Naive B cell (primary cell): Measurements from ENCODE around the gene E4F1. TPM values are rescaled to one million over a fixed set of nuclear protein-coding genes. Genes with fewer than 3 reads are reported as not detected.

Source experiments
- ATAC-seq, 2 donors: fragments of 150-1000 bp; cut with Tn5 transposase; 2 replicates each; pipeline ENCODE4 v1.10.0; 2021; ENCODE audit warnings: low read depth in 2 of 2, mild to moderate bottlenecking in 2 of 2, moderate library complexity in 2 of 2
- DNase-seq: peaks from one replicate; pipeline ENCODE4 v3.0.0; 2022
- H3K27ac Mint-ChIP-seq, 6 donors: one replicate each; pipeline ENCODE4 v1.8.0; 2020 to 2022; ENCODE audit warnings: mild to moderate bottlenecking in 6 of 6, mixed read lengths in 6 of 6, moderate library complexity in 5 of 6, inconsistent platforms in 2 of 6
- H3K27me3 Mint-ChIP-seq, 3 donors: one replicate each; pipeline ENCODE4 v1.8.0; 2021 to 2022; ENCODE audit warnings: mixed read lengths in 3 of 3, mild to moderate bottlenecking in 1 of 3
- H3K36me3 Mint-ChIP-seq, 2 donors: one replicate each; pipeline ENCODE4 v1.8.0; 2020 to 2022; ENCODE audit warnings: mixed read lengths in 2 of 2, inconsistent platforms in 1 of 2, mild to moderate bottlenecking in 1 of 2
- H3K4me1 Mint-ChIP-seq, 3 donors: one replicate each; pipeline ENCODE4 v1.8.0; 2020 to 2022; ENCODE audit warnings: mixed read lengths in 3 of 3, inconsistent platforms in 1 of 3, mild to moderate bottlenecking in 1 of 3, moderate library complexity in 1 of 3
- H3K4me3 Mint-ChIP-seq, 8 donors: one replicate each; pipeline ENCODE4 v1.8.0; 2020 to 2022; ENCODE audit warnings: mild to moderate bottlenecking in 8 of 8, mixed read lengths in 8 of 8, moderate library complexity in 8 of 8, inconsistent platforms in 2 of 8
- H3K9me3 Mint-ChIP-seq, 7 donors: one replicate each; pipeline ENCODE4 v1.8.0; 2020 to 2022; ENCODE audit warnings: mixed read lengths in 7 of 7, mild to moderate bottlenecking in 5 of 7, inconsistent platforms in 2 of 7, moderate library complexity in 1 of 7
- polyA plus RNA-seq, 6 donors: library from polyadenylated mRNA; unstranded; fragments of 300-500 nt; fragmentation: Illumina TruSeq; gene quantifications; one replicate each; pipeline ENCODE4 v1.2.3, GENCODE V29; 2021; ENCODE audit warnings: low read depth in 6 of 6

E4F1 gene
- polyA plus RNA-seq, 6 donors from 2014 or later: 6.4 to 16.1 (median 8.9) TPM

DNA sequence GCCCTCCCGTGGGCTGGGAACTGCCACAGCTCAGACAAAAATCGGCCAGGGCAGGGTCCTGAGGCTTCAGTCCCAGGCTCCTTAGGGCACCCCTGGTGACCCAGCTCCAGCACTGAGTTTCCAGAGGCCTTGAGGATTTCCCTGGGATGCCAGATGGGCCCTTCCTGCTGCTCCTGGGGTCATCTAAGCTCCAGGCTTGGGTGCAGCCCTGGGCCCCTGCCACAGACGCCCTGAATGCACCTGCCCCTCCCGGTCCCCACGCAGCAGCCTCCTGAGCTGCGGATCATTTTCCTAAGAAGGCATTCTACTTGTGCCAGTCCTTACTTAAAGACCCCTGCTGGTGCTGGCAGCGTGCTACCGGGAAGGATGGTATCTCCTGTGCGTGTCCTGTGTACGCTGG is 50.5 kb downstream of the E4F1 start:
- ATAC-seq: no peak
- no peaks in the 10 kb centered on the region for H3K36me3 Mint-ChIP-seq
- H3K4me3 Mint-ChIP-seq: no peak overlapping the region
- H3K9me3 Mint-ChIP-seq: no peaks in the 10 kb centered on the region
- no peak for DNase-seq
- H3K4me1 Mint-ChIP-seq: peaks cover 7 to 11% (median 11%) of the 10 kb centered on the region in 3 donors
- no peak overlapping the region for H3K27ac Mint-ChIP-seq
- no peaks in the 10 kb centered on the region for H3K27me3 Mint-ChIP-seq

DNA sequence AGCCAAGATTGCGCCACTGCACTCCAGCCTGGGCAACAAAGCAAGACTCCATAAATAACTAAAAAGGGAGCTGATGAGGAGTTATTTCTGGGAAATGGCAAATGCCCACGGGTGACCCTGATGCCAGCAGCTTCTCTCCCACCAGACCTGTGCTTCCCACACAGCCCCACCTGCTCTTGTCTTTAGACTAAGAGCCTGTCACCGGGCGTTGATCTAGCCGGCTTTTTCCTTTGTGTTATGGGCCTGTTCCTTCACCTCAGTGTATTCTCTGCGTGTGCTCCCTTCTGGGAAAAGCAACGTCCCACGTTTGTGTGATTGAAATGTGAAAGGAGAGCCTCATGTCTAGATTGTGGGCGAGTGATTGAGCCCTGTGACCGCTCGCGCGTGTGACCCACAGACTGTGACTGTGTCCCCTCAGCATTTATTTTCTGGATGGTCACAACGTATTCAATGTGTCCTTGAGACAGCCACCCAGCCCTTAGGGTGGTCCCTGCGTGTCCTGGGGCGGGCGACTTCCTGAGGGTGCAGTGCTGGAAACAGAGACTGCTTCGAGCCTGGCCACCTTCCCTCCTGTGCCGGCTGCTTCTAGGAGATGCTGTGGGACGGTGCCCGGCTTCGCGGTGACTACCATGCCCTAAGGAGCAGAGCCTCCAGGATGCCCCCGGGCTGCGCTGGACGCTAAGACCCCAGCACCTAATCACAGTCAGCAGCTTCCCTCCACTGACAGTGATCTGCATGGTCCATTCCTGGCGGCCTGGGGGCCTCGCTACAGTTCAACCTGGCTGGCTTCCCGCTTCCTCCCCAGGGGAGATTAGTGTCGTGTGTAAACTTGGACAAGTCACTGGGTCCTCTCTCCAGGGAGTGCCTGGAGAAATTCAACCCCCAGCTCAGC is 52.3 kb downstream of the E4F1 start:
- H3K36me3 Mint-ChIP-seq: no peaks in the 10 kb centered on the region
- no peaks in the 10 kb centered on the region for H3K9me3 Mint-ChIP-seq
- ATAC-seq: no peak
- H3K4me1 Mint-ChIP-seq: peaks cover 0 to 5% (median 0%) of the 10 kb centered on the region in 3 donors
- H3K27me3 Mint-ChIP-seq: no peaks in the 10 kb centered on the region
- no peak overlapping the region for H3K4me3 Mint-ChIP-seq
- no peak overlapping the region for H3K27ac Mint-ChIP-seq
- DNase-seq: no peak

DNA sequence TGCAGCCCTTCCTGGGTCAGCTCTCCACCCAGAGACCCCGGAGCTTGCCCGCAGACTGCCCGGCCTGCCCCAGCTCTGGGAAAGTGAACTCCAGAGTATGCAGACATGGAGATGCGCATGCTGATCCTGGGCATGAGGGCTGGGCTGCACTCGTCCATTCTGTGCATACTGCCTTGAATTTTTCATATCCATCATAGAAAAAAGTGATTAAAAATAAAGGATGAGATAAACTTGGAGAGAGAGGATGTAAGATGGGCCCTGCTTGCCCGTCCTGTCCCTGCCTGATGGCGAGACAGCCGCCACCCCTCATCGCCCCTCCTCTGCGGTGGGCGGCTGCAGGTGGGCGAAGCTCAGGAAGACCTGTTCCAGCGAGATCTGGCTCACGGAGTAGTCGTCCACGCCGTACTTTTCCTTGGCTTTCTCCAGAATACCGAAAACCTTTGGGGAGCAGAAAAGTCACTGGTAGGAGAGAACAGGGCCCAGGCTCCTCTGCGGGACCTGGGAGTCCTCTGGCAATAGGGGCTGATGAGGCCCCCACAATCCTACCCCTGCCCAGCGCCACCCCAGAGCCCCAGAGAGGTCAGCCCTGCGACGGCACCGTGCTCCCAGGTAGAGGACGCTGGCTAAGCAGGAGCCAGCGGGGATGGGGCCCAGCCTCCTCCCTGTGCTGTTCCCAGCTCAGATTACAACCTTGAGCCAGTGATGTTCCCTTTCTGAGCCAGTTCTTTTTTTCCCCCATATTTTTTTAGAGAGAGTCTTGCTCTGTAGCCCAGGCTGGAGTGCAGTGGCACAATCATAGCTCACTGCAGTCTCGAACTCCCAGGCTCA is 53.2 kb downstream of the E4F1 start:
- no peak overlapping the region for H3K4me3 Mint-ChIP-seq
- H3K4me1 Mint-ChIP-seq: peaks cover 0 to 2% (median 0%) of the 10 kb centered on the region in 3 donors

DNA sequence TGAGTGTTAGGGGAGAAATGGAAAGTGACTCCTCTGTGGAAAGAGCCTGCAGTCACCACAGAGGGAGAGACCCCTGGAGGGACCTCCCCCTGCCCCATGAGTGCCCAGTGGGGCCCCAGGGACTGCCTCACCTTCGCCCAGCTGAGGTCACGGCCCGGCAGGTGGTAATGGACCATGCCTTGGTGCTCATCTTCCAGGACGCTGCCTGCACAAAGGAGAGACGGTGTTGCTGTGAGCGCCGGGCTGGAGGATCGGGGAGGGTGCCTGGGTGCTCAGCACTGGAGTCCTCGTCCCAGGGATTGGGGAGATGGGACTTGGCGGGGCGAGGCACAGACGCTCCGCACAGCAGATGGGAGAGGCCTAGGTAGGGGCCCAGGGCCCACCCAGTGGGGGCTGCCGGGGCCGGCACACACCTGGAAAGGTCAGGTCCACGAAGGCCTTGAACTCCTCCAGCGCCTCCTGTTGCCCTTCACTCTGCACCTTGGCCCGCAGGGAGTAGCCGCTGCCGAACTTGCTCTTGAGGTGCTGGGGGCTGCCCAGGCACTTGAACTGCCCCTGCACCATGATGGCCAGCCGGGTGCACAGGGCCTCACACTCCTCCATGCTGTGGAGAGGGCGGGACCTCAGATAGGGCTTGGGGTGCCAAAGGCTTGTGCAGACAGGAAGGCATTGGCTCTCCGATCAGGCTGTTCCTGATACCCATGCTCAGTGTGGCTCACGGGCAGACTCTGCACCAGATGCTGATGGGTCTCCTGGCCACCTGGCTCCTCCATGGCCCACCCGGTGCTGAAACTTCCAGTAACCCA is 54.3 kb downstream of the E4F1 start:
- H3K9me3 Mint-ChIP-seq: no peaks in the 10 kb centered on the region
- no peaks in the 10 kb centered on the region for H3K27me3 Mint-ChIP-seq
- H3K27ac Mint-ChIP-seq: peak overlapping the region in 1 of 6 donors; percentile 71
- no peaks in the 10 kb centered on the region for H3K36me3 Mint-ChIP-seq
- no peak overlapping the region for H3K4me3 Mint-ChIP-seq
- ATAC-seq: no peak
- no peak for DNase-seq
- H3K4me1 Mint-ChIP-seq: peaks cover 0 to 2% (median 0%) of the 10 kb centered on the region in 3 donors

More for the DNA sequence above, 53.2 kb downstream of the E4F1 start:
- no peaks in the 10 kb centered on the region for H3K9me3 Mint-ChIP-seq
- DNase-seq: no peak
- no peaks in the 10 kb centered on the region for H3K27me3 Mint-ChIP-seq
- peak overlapping the region in 1 of 6 donors; percentile 54 for H3K27ac Mint-ChIP-seq
- H3K36me3 Mint-ChIP-seq: no peaks in the 10 kb centered on the region
- ATAC-seq: no peak

DNA sequence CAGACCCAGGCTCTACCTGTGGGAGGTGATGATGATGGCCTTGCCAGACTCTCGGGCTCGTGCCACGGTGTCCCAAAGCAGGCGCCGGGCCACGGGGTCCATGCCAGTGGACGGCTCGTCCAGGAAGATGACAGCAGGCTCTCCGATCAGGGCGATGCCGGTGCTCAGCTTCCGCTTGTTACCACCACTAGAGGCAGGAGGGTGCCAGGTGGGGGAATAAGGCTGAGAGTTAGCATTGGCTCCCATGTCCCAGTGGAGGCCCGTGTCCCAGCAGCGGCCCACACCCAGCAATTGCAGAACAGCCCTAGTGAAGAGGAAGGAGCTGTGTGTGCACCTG is 54.8 kb downstream of the E4F1 start:
- DNase-seq (no peak), ATAC-seq (no peak)
- H3K27me3 Mint-ChIP-seq: no peaks in the 10 kb centered on the region
- no peak overlapping the region for H3K27ac Mint-ChIP-seq
- no peaks in the 10 kb centered on the region for H3K36me3 Mint-ChIP-seq
- H3K9me3 Mint-ChIP-seq: no peaks in the 10 kb centered on the region
- H3K4me3 Mint-ChIP-seq: no peak overlapping the region
- H3K4me1 Mint-ChIP-seq: no peaks in the 10 kb centered on the region

DNA sequence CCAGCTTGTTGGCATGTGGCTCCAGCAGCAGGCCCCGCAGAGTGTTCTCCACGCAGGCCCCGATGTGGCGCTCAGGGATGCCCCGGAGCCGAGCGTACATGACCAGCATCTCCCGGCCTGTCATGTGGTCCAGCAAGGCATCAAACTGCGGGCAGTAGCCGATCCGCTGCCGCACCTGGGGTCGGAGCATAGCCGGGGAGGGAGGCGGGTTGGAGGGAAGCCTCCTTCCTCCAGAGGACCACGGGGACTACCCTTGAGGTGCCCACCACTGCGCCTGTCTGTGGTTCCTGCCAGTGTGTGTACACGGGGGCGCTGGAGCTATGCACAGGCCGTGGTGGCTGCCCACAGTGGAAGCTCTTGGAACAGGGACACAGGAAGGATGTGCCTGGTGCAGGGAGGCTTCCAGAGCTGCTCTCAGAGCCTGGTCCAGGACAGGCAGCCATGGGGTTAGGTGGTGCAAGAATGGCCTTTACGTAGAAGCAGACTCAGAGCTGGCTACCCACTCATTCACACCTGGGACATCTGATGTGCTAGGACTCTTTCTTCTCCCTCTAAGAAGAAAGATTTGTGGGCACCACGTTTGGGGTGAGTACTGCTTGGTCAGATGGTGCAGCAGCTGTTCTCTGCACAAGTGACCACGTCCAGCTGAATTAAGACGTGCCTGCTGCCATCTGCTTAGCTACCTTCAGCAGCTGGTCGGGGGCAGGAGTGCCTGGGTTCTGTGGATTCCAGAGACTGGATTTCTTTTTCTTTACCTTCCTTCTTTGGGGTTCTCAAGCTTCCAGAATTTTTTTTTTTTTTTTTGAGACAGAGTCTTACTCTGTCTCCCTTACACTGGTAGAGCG is 55.8 kb downstream of the E4F1 start:
- peaks cover 0 to 7% (median 0%) of the 10 kb centered on the region in 3 donors for H3K27me3 Mint-ChIP-seq
- ATAC-seq: no peak
- no peak for DNase-seq
- H3K4me1 Mint-ChIP-seq: no peaks in the 10 kb centered on the region
- no peaks in the 10 kb centered on the region for H3K36me3 Mint-ChIP-seq
- H3K9me3 Mint-ChIP-seq: no peaks in the 10 kb centered on the region
- no peak overlapping the region for H3K4me3 Mint-ChIP-seq
- no peak overlapping the region for H3K27ac Mint-ChIP-seq

DNA sequence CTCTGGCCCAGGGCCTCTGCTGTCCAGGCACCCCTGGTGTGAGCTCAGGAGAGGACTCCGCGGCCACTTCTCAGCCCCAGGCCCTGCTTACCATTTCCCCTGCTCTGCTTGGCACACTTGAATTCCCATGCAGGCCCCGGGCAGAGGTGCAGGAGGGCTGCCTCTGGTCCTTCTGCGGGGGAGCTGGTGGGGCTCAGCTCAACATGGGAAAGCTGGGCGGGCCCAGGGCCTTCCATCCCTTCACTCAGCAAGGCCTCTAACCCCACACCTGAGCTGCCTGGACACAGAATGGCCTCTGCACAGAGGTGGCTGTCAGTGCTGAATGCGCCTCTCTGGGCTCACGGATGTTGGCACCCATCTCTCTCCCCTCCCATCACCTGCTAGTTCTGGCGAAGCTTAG is 57.1 kb downstream of the E4F1 start:
- peaks cover 0 to 7% (median 0%) of the 10 kb centered on the region in 3 donors for H3K27me3 Mint-ChIP-seq
- ATAC-seq (no peak), DNase-seq (no peak)
- H3K27ac Mint-ChIP-seq: no peak overlapping the region
- H3K9me3 Mint-ChIP-seq: no peaks in the 10 kb centered on the region
- H3K4me1 Mint-ChIP-seq: no peaks in the 10 kb centered on the region
- peak overlapping the region in 1 of 8 donors; percentile 50 for H3K4me3 Mint-ChIP-seq
- no peaks in the 10 kb centered on the region for H3K36me3 Mint-ChIP-seq

DNA sequence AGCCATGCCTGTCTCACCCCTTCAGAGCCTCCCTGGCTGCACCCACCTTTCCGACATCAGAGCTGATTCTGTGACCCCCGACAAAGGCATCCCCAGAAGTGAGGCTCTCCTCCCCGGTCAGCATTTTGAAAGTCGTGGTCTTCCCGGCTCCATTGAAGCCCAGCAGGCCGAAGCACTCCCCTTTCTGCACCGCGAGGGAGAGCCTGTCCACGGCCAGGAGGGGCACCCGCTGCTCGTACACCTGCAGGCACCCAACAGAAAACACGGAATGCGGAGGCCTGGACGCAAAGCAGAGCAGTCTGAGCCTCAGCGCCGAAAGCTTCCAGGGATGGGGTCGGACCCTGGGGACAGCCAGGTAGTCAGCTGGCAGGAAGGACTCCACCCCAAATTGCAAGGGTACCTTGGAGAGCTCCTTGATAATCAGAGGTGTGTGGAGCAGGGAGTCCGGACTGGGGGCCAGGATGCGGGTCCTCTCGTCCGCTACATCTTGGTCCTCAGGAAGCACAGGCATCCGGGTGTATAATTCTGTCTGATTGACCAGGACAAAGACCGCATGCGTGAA is 57.7 kb downstream of the E4F1 start:
- H3K4me1 Mint-ChIP-seq: no peaks in the 10 kb centered on the region
- no peak for DNase-seq
- no peaks in the 10 kb centered on the region for H3K36me3 Mint-ChIP-seq
- H3K4me3 Mint-ChIP-seq: no peak overlapping the region
- H3K27me3 Mint-ChIP-seq: peaks cover 0 to 7% (median 0%) of the 10 kb centered on the region in 3 donors
- no peak overlapping the region for H3K27ac Mint-ChIP-seq
- ATAC-seq: no peak
- H3K9me3 Mint-ChIP-seq: no peaks in the 10 kb centered on the region

DNA sequence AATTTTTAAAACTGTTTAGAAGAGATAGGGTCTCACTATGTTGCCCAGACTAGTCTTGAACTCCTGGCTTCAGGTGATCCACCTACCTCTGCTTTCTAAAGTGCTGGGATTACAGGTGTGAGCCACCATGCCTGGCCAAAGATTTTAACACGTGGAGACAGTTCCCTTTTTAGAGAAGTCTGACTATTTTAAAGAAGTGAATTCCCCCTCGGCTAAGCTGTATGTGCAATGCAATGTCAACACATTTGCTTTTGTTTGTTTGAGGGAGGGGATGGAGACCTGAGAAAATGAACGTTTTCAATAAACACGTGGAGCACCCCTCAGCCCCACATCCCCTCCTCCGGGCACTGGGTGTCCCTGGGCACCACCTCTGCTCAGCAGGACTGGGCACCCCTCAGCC is 58.9 kb downstream of the E4F1 start:
- ATAC-seq (no peak), DNase-seq (no peak)
- Mint-ChIP-seq H3K36me3 (no peaks in the 10 kb centered on the region), H3K27me3 (peaks cover 0 to 7% (median 0%) of the 10 kb centered on the region in 3 donors), H3K4me3 (no peak overlapping the region), H3K4me1 (no peaks in the 10 kb centered on the region), H3K9me3 (no peaks in the 10 kb centered on the region), H3K27ac (no peak overlapping the region)

DNA sequence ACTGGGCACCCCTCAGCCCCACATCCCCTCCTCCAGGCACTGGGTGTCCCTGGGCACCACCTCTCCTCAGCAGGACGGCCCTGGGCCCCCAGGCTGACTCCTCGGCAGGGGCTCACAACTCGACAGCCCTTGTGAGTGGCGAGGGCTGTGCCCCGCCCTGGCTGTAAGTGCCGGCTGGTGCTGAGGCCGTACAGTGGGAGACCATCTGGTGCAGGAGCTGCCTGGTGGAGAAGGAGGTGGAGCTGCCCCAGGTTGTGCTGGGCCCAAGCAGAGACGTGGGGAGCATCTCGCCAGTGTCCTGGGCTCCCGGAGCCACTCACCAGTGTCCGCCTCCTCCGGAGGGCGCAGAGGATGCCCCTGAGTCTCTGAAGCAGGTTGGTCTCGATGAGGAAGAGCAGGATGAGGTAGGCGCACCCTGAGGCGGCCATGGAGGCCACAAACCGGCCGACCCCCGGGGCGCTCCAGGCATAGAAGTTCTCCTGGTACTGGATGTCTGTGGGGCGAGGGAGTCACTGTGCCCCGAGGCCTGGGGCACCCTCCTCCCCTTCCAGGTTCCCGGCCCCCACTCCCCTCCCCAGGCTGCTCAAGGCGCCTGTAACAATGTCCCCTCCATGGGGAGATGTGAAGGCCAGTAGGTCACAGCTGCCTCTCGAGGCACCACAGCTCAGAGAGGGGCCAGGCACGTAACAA is 59.6 kb downstream of the E4F1 start:
- no peak for ATAC-seq
- Mint-ChIP-seq H3K9me3 (no peaks in the 10 kb centered on the region), H3K27ac (no peak overlapping the region), H3K4me1 (no peaks in the 10 kb centered on the region), H3K4me3 (no peak overlapping the region), H3K36me3 (no peaks in the 10 kb centered on the region), H3K27me3 (peaks cover 0 to 7% (median 0%) of the 10 kb centered on the region in 3 donors)
- no peak for DNase-seq

DNA sequence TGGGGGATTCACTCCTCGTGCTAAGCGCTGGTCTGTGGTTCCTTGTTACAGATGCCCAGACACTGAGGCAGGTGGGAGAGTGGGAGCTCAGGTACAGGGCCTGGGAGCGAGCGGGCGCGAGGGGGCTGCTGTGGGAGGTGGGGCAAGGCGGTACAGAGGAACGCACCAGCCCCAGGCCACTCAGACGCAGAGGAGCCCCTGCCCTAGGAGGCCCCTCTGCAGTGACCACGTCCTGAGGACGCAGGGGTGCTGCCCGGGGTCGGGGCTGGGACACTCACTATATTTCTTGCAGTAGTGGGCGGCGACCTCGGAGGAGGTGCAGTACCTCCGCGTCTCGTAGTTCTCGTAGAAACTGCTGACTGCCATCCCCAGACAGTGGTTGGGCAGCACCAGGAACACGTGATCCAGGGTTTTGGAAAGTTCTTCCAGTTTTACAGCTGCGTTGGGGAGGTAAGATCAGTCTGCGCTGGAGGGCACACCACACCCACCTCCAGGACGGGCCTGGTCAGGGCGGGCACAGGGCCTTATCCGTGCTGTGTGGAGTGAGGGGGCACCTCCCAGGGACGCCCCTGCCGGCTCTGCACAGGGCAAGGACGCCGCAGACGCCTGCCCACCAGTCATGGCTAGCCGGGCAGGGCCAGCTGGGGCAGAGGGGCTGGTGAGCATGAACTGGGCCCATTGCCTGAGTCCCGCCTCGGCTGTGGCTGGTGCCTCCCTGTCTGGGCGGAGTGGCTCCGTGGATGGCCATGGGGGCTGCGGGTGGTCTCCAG is 60.8 kb downstream of the E4F1 start:
- H3K9me3 Mint-ChIP-seq: no peaks in the 10 kb centered on the region
- H3K27ac Mint-ChIP-seq: no peak overlapping the region
- peaks cover 0 to 7% (median 0%) of the 10 kb centered on the region in 3 donors for H3K27me3 Mint-ChIP-seq
- DNase-seq: no peak
- H3K4me3 Mint-ChIP-seq: no peak overlapping the region
- ATAC-seq: no peak
- H3K36me3 Mint-ChIP-seq: no peaks in the 10 kb centered on the region
- H3K4me1 Mint-ChIP-seq: no peaks in the 10 kb centered on the region
